Adipocyte (in vitro differentiated cells): Measurements from ENCODE around the gene TADA3.

Experiments used
- DNase-seq: peaks from one replicate; pipeline ENCODE4 v3.0.0-alpha.2; 2015; ENCODE audit warnings: low read depth
- H3K27me3 ChIP-seq: replicated peaks from 2 replicates; pipeline ENCODE4 v1.7.0; 2013; ENCODE audit warnings: mild to moderate bottlenecking, low read length, moderate library complexity; ENCODE audit not compliant: control insufficient read depth, insufficient read depth
- H3K36me3 ChIP-seq: 2 replicates; pipeline ENCODE4 v1.7.0; 2013; ENCODE audit warnings: low read length, mild to moderate bottlenecking, moderate library complexity; ENCODE audit not compliant: control insufficient read depth, insufficient read depth, severe bottlenecking
- H3K4me1 ChIP-seq: 2 replicates; pipeline ENCODE4 v1.7.0; 2013; ENCODE audit warnings: mild to moderate bottlenecking, low read length, moderate library complexity; ENCODE audit not compliant: control insufficient read depth, insufficient read depth
- H3K4me3 ChIP-seq: 2 replicates; pipeline ENCODE4 v1.7.0; 2013; ENCODE audit warnings: mild to moderate bottlenecking, low read length, moderate library complexity
- H3K9ac ChIP-seq: 2 replicates; pipeline ENCODE4 v1.7.0; 2013; ENCODE audit warnings: mild to moderate bottlenecking, low read length, moderate library complexity
- H3K9me3 ChIP-seq: 2 replicates; pipeline ENCODE4 v1.7.0; 2013; ENCODE audit warnings: mild to moderate bottlenecking, low read length, moderate library complexity; ENCODE audit not compliant: control insufficient read depth

Gene TADA3

DNA sequence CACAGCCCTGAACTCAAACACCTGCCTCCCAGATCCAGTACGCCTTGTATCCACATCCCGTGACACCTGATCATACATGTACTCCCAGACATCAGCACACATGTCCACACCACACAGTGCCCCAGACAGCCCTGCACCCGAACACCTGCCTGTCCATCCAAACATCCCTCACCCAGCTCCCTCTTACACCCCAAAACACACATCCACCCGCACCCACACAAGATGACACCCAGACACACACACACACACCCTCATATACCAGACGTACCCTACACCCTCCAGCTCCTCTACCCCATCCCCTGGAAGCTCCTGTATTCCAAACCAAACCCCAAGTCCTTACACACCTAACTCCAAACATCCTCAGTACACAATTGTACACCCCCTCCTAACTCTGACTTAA, 23.3 kb downstream of the TADA3 start:
- Histone ChIP-seq H3K9me3 (no peaks in the 10 kb centered on the region), H3K27me3 (no peaks in the 10 kb centered on the region), H3K9ac (peak overlapping the region; percentile 93), H3K4me3 (peak overlapping the region; percentile 91), H3K36me3 (peaks cover 18% of the 10 kb centered on the region), H3K4me1 (peaks cover 39% of the 10 kb centered on the region)
- DNase-seq, result no peak

DNA sequence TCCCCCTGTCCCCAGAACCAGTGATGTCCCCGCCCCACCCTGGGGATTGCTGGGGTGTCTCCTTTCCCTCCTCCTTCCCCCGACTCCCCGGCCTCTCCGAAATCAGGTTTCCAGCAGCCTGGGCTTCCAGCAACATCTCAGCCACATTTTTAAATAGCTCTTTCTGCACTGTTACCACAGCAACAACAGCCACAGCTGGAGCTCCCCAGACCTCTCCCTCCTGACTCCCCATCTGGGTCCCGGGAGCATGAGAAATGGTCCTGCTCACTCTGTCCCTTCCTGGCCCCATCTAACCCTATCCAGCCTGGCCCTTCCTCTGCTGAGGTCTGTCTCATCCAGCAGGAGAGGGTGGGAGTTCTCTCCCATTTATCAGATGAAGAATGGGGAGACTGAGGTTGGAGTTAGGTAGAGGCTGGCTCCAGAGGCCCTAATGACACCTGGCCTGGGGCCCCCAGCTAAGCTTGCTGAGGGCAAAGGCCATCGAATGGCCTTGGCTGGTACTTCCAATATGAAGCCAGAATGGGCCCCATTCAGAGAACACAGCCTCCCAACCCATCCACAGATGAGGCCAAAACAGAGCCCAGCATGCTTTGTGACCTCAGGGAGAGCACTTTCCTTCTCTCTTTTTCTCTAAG, 24.0 kb downstream of the TADA3 start:
- H3K4me3 ChIP-seq, result peak overlapping the region; percentile 91
- no peak for DNase-seq

DNA sequence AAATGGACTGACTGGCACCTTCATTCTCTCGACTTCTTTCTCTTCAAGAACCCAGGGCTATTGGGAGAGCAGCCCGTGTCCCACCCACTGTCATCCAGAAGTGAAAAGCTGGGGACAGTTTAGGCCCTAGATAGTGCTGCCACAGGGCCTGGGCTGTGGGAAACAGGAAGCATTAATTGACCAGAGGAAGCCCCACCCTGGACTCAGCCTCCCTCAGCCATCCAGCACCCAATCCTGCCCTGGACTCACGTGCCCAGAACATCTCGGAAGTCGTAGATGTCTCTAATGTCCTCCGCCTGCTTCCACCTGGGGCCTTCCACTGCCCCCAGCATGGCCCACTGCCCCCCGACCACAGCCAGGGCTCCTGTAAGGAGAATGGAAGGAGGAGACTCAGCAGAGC, 24.9 kb downstream of the TADA3 start:
- peak overlapping the region; percentile 35 for H3K9ac ChIP-seq
- DNase-seq, result no peak
- H3K9me3 ChIP-seq, result no peaks in the 10 kb centered on the region
- H3K4me1 ChIP-seq, result peaks cover 36% of the 10 kb centered on the region
- H3K27me3 ChIP-seq, result no peaks in the 10 kb centered on the region
- H3K4me3 ChIP-seq, result no peak overlapping the region
- H3K36me3 ChIP-seq, result peaks cover 23% of the 10 kb centered on the region

More for the DNA sequence above, 24.0 kb downstream of the TADA3 start:
- peak overlapping the region; percentile 93 for H3K9ac ChIP-seq
- no peaks in the 10 kb centered on the region for H3K27me3 ChIP-seq
- peaks cover 18% of the 10 kb centered on the region for H3K36me3 ChIP-seq
- no peaks in the 10 kb centered on the region for H3K9me3 ChIP-seq
- peaks cover 39% of the 10 kb centered on the region for H3K4me1 ChIP-seq

DNA sequence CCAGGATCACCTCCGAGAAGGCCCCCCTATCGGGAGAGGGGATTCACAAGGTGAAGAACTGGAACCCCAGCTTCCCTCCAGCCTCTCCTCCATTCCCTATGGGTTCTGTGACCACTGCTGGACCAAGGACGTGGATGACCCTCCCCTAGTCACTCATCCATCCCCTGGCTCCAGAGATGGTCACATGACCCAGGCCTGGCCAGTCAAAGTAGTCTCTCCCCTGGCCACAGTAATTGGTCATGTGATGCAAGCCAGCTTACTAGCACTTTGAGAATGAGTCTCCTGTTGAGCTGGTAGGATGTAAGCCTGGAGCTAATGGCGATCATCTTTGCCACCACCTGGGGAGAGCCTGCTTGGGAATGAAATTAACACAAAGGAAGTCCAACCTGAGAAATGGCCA, 26.4 kb downstream of the TADA3 start:
- Histone ChIP-seq H3K36me3 (peaks cover 39% of the 10 kb centered on the region), H3K4me3 (no peak overlapping the region), H3K9me3 (no peaks in the 10 kb centered on the region), H3K4me1 (peaks cover 25% of the 10 kb centered on the region), H3K9ac (no peak overlapping the region), H3K27me3 (no peaks in the 10 kb centered on the region)
- no peak for DNase-seq

DNA sequence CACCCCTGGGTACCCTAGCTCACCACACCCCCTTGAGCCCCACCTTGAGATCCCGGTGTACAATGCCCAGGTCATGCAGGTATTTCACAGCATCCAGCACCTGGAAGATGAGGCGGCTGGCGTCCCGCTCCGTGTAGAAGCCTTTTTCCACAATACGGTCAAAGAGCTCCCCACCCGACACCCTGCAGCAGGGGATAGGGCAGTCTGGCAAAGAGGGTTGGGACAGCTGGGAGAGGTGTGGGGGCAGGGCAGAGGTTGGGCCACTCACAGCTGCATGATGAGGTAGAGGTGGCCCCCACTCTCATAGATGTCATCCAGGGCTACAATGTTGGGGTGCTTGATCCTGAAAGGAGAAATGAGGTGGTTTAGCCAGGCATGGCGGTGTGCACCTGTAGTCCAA, 29.4 kb downstream of the TADA3 start:
- no peak overlapping the region for H3K9ac ChIP-seq
- no peaks in the 10 kb centered on the region for H3K9me3 ChIP-seq
- no peaks in the 10 kb centered on the region for H3K4me1 ChIP-seq
- no peaks in the 10 kb centered on the region for H3K27me3 ChIP-seq
- DNase-seq, result no peak
- H3K36me3 ChIP-seq, result peaks cover 66% of the 10 kb centered on the region
- no peak overlapping the region for H3K4me3 ChIP-seq

DNA sequence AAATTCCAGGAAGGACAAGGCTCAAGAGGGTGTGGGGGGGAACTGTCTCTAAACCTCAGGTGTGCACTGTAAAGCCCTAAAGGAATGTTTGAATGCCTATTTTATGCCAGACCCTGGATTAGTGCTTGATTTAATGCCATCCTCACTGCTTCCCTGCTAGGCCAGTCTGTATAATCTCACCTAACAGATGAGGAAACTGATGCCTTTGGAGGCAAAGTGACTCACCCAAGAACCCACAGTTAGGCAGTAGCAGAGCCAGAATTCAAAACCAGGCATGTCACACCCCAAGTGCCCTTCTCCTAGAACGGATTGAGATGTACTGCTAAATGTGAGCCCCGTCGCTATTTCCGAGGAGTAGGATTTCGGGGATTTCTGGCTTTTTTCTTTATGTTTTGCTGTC, 30.4 kb downstream of the TADA3 start:
- Histone ChIP-seq H3K4me3 (no peak overlapping the region), H3K9ac (no peak overlapping the region), H3K4me1 (no peaks in the 10 kb centered on the region), H3K27me3 (no peaks in the 10 kb centered on the region), H3K9me3 (no peaks in the 10 kb centered on the region), H3K36me3 (peaks cover 76% of the 10 kb centered on the region)
- DNase-seq, result no peak

DNA sequence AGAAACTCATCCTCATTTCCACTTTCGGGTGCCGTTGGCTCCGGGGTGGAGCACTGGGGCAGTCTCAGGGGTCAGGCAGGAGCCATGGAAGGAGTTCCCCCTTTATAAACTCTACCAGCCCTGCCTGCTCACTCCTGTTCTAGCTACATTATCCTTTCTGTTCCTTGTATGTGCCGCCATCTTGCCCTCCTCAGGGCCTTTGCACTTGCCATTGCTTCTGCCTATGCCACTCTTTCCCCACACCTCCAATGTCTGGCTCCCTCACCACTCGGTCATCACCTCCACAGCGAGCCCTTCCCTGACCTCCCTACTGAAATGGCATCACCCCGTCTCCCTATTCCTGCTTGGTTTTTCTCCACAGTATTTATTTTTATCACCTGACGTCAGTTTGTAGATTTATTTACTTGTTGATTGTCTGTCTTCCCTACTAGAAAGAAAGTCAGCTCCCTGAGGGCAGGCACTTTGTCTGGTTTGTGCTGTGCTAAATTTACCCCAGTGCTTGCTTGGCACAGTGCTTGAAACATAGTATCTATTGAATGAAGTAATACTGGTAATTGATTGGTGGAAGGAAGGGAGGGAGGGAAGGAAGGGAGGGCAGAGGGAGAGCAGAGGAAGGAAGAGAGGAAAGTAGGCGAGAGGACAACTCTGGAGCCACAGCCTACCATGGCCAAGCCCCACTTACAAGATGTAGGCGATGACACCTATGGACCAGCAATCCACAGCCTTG, 31.3 kb downstream of the TADA3 start:
- H3K36me3 ChIP-seq, result peaks cover 80% of the 10 kb centered on the region
- H3K4me3 ChIP-seq, result no peak overlapping the region
- no peaks in the 10 kb centered on the region for H3K27me3 ChIP-seq
- no peak overlapping the region for H3K9ac ChIP-seq
- H3K4me1 ChIP-seq, result no peaks in the 10 kb centered on the region
- H3K9me3 ChIP-seq, result no peaks in the 10 kb centered on the region
- DNase-seq, result no peak

- no peak for DNase-seq
- peaks cover 7% of the 10 kb centered on the region for H3K4me1 ChIP-seq
- no peak overlapping the region for H3K4me3 ChIP-seq
- H3K9ac ChIP-seq, result no peak overlapping the region
- no peaks in the 10 kb centered on the region for H3K27me3 ChIP-seq
- no peaks in the 10 kb centered on the region for H3K9me3 ChIP-seq
- peaks cover 68% of the 10 kb centered on the region for H3K36me3 ChIP-seq
Measured at GRCh38 chr3:9757427-9757826, 34.8 kb downstream of the TADA3 start.

DNA sequence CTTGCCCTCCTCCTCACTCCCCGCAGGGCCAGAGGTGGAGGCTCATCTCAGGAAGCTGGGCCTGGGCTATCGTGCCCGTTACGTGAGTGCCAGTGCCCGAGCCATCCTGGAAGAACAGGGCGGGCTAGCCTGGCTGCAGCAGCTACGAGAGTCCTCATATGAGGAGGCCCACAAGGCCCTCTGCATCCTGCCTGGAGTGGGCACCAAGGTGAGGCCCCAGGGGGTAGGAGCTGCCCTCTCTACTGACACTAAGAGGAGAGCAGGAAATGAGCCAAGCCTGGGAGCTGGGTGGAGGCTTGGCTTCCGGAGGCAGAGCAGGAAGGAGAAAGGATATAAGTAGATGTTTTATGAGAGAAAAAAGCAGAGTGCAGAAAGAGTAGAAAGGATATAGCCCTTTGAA, 37.6 kb downstream of the TADA3 start:
- Histone ChIP-seq H3K27me3 (no peaks in the 10 kb centered on the region), H3K9ac (peak overlapping the region; percentile 28), H3K4me1 (peaks cover 21% of the 10 kb centered on the region), H3K36me3 (peaks cover 49% of the 10 kb centered on the region), H3K9me3 (no peaks in the 10 kb centered on the region), H3K4me3 (no peak overlapping the region)
- DNase-seq, result no peak

DNA sequence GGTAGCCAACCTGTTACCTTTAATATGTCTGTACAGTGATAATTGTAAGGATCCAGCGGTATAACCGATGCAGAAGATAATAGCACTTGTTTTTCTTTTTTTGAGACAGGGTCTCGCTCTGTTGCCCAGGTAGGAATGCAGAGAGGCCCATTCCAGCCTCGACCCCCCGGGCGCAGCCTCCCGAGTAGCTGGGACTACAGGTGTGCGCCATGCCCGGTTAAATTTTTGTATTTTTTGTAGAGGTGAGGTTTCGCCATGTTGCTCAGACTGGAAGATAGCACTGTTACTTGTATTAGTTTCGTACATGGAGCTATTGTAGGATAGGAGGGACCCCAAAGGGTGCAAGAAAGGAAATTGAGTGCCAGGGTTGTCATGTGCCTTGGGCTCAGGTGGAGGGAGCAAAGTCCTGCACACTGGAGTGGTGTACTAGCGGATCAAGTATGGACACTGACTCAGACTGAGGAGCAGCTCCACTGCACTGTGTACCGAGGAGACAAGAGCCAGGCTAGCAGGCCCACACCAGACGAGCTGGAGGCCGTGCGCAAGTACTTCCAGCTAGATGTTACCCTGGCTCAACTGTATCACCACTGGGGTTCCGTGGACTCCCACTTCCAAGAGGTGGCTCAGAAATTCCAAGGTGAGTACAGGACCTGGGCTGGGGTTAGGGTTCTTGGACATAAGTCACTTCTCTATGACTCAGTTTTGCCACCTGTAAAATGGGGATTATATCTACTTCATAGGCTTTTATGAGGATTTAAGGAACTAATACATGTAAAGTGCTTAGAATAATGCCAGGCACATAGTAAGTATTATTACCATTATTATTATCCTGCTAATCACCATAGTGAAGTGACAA, 41.5 kb downstream of the TADA3 start:
- Histone ChIP-seq H3K4me3 (peak overlapping the region; percentile 96), H3K9me3 (no peaks in the 10 kb centered on the region), H3K27me3 (no peaks in the 10 kb centered on the region), H3K36me3 (peaks cover 37% of the 10 kb centered on the region), H3K9ac (peak overlapping the region; percentile 90), H3K4me1 (peaks cover 52% of the 10 kb centered on the region)
- DNase-seq, result no peak
